ENCODE measurements around the gene WDR59.

GRCh38 chr16:74896389-74897370, 88.2 kb downstream of the WDR59 start:
- TF ChIP-seq NR2C2 (CRISPR knock-in tag; IDR thresholded peaks at IDR 0.05) (no peak), NR2C2 (tag; IDR thresholded peaks at IDR 0.05) (no peak), REST (IDR thresholded peaks at IDR 0.05; ENCODE audit: borderline replicate concordance) (no peak), REST (CRISPR knock-in tag; IDR thresholded peaks at IDR 0.05; ENCODE audit: low read depth) (no peak), ZNF75A (CRISPR knock-in tag; IDR thresholded peaks at IDR 0.05) (no peak), TBL1XR1 (IDR thresholded peaks at IDR 0.05; ENCODE audit: low read length in 2 of 2) (no peak), FOXK2 (conservative IDR thresholded peaks at IDR 0.05 in 1 of 2, IDR thresholded peaks at IDR 0.05 in 1 of 2; ENCODE audit: low read depth in 2 of 2) (no peak), PRMT5 (CRISPR knock-in tag; IDR thresholded peaks at IDR 0.05) (no peak), NRF1 (conservative IDR thresholded peaks at IDR 0.05 in 1 of 2, IDR thresholded peaks at IDR 0.05 in 1 of 2) (no peak), MEIS2 (IDR thresholded peaks at IDR 0.05; ENCODE audit: partially characterized antibody) (no peak), PML (IDR thresholded peaks at IDR 0.05; ENCODE audit: low read length) (no peak), KLF1 (tag; IDR thresholded peaks at IDR 0.05) (no peak), CTCF (IDR thresholded peaks at IDR 0.05 in 2 of 3, conservative IDR thresholded peaks at IDR 0.05 in 1 of 3; ENCODE audit: insufficient read depth in 2 of 3, low read depth in 1 of 3, low read length in 3 of 3) (no peak), ZBTB33 (CRISPR knock-in tag; IDR thresholded peaks at IDR 0.05) (no peak)
